GM21825 (cell line): ENCODE data around the gene KRTAP10-5.
"Not testable (repeated sequence)": the region's sequence is repeated elsewhere in the genome, so short reads cannot be mapped to it uniquely, and the experiment has no call there.

Experiments used
- ATAC-seq: cut with Tn5 transposase; IDR thresholded peaks from one replicate; pipeline ENCODE4 v1.9.1; 2021; ENCODE audit warnings: mild to moderate bottlenecking, moderate library complexity; ENCODE audit not compliant: unreplicated experiment

Gene KRTAP10-5

DNA sequence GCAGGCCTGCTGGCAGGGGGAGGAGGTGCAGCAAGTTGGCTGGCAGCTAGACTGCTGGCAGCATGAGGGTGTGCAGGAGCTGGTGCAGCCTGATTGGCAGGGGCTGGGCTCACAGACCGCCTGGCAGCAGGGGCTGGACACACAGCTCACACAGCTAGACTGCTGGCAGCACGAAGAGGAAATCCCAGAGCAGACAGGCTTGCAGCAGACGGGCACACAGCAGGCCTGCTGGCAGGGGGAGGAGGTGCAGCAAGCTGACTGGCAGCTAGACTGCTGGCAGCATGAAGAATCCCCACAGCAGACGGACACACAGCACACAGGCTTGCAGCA lies 11.4 kb upstream of the KRTAP10-5 start:
- ATAC-seq = not testable (repeated sequence)

- not testable (repeated sequence) for ATAC-seq
These were observed 10.7 kb upstream of the KRTAP10-5 start for GRCh38 chr21:44590897-44591800.

DNA sequence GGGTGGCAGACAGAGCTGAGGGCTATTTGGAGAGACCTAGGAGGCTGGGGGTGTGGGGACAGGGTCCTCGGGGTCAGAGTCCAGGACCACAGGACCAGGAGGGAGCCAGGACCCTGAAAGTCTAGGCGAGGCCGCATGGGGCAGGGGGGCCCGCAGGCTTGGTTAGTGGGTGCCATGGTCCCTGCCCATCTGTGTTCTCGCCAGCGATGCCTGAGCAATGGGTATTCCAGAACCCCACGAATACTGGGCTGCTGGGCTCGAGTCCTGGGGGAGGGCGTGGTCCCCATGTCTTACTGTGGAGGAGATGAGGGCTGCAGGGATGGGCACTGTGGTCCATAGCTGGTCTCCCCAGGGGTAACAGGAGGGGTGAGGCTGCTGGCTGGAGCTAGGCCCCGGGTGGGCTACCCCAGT lies 9.9 kb upstream of the KRTAP10-5 start:
- no peak for ATAC-seq

GRCh38 chr21:44589586-44590305 lies 9.3 kb upstream of the KRTAP10-5 start:
- ATAC-seq = no peak

- ATAC-seq = no peak
These were observed 8.7 kb upstream of the KRTAP10-5 start for GRCh38 chr21:44589094-44589493.

GRCh38 chr21:44585892-44586291 lies 5.5 kb upstream of the KRTAP10-5 start:
- ATAC-seq = no peak

DNA sequence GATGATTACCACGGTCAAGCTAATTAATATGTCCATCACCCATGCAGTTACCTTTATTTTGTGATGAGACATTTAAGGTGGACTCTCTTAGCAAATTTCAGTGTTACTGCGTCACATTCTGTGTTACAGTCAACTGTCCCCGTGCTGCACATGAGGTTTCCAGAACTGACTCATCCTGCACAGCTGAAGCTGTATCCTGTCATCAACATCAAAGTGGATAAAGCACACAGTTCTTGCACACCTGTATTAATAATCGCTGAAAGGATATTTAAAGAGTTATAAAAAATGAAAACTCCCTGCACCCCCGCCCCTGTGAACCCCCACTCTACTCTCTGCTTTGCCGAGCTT lies 3.4 kb upstream of the KRTAP10-5 start:
- ATAC-seq = no peak

GRCh38 chr21:44583089-44583799 lies 2.8 kb upstream of the KRTAP10-5 start:
- ATAC-seq = no peak

DNA sequence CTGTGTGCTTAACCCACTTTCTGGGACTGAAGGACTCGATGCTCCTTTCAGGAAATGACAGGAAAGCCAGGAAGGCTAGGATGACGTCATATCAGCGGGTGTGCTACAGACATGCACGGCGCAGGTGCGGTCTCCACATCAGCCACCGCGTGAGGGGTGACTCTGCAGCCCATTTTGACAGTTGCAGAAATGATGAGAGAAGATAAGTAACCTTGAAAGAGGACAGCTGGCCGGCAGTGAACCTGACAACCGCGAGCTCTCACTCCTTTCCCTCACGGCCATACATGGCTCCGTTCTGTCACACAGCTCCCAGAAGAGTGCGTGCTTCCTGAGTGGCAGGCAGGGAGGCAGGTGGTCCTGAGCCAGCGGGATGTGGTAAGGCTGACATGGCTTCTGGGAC lies 1.7 kb upstream of the KRTAP10-5 start:
- ATAC-seq = no peak

GRCh38 chr21:44581158-44581557 lies 754 bp upstream of the KRTAP10-5 start:
- ATAC-seq = no peak

- no peak for ATAC-seq
These were observed 615 bp downstream of the KRTAP10-5 start for GRCh38 chr21:44579833-44580144.

DNA sequence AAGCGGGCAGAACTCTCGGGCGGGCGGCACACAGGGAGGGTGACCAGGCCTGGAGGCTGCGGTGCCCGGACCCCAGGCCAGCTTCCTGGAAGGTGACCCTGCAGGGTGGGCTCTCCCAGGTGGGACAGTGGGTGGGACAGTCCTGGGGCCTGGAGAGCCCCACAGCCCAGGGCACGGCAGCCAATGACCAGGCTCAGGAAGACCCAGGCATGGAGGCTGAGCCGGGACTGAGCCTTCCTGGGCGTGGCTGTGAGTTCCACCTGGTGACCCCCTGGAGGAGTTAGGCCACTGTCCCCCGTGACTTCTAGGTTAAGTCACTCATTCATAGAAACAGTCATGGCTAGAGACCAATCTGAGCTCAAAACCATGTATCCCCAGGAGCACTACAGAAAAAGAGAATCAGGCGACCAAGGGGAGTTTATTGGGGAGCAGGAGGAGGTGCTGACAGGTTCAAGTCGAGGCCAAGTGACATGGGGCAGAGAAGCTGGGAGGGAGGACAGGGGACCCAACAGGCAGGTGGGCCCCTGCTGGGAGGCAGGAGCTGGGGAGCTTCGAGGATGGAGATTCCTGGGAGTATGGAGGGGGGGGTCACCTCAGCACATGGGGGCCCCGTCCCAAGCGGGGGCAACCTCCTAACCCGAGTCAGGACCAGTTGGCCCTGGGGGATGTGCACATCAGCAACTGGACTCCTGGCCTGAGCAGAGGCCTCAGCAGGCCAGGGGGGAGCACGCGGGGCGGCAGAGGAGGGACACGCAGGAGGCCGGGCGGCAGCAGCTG lies 1.2 kb downstream of the KRTAP10-5 start:
- ATAC-seq = no peak

GRCh38 chr21:44578371-44579055 lies 1.9 kb downstream of the KRTAP10-5 start:
- ATAC-seq = no peak

DNA sequence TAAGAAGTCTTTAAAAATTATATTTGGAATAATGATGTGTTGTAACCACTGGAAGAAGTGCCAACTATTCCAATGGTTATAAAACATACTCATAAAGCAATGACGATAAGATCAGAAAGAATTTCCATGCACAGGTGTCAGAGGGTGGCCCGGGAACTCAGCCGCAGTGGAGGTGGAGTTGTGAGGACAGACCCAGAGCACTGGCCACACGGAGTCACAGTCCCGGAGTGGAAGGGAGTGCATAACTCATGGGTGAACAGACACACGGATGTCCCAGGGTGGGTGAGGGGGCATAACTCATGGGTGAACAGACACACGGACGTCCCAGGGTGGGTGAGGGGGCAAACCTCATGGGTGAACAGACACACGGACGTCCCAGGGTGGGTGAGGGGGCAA lies 4.4 kb downstream of the KRTAP10-5 start:
- no peak for ATAC-seq

DNA sequence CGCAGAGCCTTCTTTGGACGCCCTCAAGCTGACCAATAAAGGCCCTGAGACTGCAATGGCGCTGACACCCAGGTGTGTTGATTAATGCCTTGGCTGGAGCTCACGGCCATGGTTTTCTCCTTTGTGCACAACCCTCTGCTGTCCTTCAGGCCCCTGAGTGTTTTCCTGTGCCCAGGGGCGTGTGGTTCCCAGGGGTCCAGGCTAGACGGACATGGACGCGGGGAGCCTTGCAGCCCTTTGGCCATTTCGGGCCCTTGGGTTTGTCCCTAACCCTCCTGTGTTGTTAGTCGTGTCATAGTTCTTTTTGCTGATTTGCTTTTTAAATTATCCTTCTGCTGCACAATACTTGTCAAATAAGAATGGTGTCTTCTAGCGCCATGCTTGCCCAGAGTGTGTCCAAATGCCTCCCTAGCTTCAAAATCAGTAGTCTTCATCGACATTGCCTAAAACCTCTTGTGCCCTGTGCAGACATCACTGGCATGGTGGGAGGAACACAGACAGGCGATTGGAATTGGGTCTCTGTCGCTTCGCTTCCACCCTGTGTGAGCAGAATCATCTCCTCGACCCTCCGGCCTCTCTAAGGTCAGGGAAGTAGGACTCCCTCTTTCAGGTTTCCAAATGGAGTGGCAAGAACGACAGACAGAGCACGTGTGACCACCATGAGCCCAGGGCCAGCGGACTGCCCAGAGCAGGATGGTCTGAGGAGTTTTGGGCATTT lies 4.9 kb downstream of the KRTAP10-5 start:
- no peak for ATAC-seq

GRCh38 chr21:44574457-44575306 lies 5.7 kb downstream of the KRTAP10-5 start:
- no peak for ATAC-seq

DNA sequence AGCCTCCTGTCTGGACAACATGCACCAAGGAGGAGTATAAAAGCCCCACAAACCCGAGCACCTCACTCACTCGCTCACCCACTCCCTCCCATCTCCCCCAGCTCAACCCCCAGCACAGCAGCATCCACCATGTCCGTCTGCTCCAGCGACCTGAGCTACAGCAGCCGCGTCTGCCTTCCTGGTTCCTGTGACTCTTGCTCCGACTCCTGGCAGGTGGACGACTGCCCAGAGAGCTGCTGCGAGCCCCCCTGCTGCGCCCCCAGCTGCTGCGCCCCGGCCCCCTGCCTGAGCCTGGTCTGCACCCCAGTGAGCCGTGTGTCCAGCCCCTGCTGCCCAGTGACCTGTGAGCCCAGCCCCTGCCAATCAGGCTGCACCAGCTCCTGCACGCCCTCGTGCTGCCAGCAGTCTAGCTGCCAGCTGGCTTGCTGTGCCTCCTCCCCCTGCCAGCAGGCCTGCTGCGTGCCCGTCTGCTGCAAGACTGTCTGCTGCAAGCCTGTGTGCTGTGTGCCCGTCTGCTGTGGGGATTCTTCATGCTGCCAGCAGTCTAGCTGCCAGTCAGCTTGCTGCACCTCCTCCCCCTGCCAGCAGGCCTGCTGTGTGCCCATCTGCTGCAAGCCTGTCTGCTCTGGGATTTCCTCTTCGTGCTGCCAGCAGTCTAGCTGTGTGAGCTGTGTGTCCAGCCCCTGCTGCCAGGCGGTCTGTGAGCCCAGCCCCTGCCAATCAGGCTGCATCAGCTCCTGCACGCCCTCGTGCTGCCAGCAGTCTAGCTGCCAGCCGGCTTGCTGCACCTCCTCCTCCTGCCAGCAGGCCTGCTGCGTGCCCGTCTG lies 6.6 kb downstream of the KRTAP10-5 start, which contains the start of gene KRTAP10-4:
TSS of gene KRTAP10-4 (plus strand) at position 100 of the 827 bp plus-strand sequence. CDS start at position 130, 30 bp downstream.
- ATAC-seq = not testable (repeated sequence)
